Kidney (tissue), 14 donors: ENCODE measurements around the gene SIMC1. TPM values are rescaled to one million over a fixed set of nuclear protein-coding genes. Genes with fewer than 3 reads are reported as not detected.
"Not testable (repeated sequence)": the region's sequence is repeated elsewhere in the genome, so short reads cannot be mapped to it uniquely, and the experiment has no call there.

Experiments
- DNase-seq, 5 donors: peaks; one replicate each; pipeline ENCODE4 v3.0.0-alpha.2; 2013 to 2020
- FAIRE-seq: peaks from 2 replicates; lab custom pipeline; 2012; peaks lifted over from hg19 to GRCh38; lab: Jason Lieb, UNC
- H3K27ac ChIP-seq, 2 donors: one replicate each; pipeline ENCODE4 v1.7.0; 2013; ENCODE audit warnings: low read depth in 2 of 2, low read length in 2 of 2, inconsistent platforms in 1 of 2
- H3K27me3 ChIP-seq: one replicate; pipeline ENCODE4 v1.7.1; 2013; ENCODE audit warnings: low read length, inconsistent platforms; ENCODE audit not compliant: control insufficient read depth, insufficient read depth
- H3K36me3 ChIP-seq, 3 donors: one replicate each; pipeline versions ENCODE4 v1.7.0 to v1.7.1; 2013; ENCODE audit warnings: low read length in 3 of 3, control low read depth in 1 of 3, inconsistent platforms in 1 of 3; ENCODE audit not compliant: insufficient read depth in 3 of 3, control insufficient read depth in 2 of 3
- H3K4me1 ChIP-seq, 3 donors: one replicate each; pipeline versions ENCODE4 v1.7.0 to v1.7.1; 2013; ENCODE audit warnings: low read length in 3 of 3, inconsistent platforms in 1 of 3, low read depth in 1 of 3; ENCODE audit not compliant: control insufficient read depth in 2 of 3, insufficient read depth in 2 of 3
- H3K4me3 ChIP-seq, 3 donors: one replicate each; pipeline versions ENCODE4 v1.7.0 to v1.8.1; 2013; ENCODE audit warnings: low read length in 3 of 3, control low read depth in 1 of 3, inconsistent platforms in 1 of 3
- H3K9ac ChIP-seq, 3 donors: one replicate each; pipeline versions ENCODE4 v1.7.0 to v1.7.1; 2013; ENCODE audit warnings: low read length in 3 of 3, control low read depth in 1 of 3, inconsistent platforms in 1 of 3
- H3K9me3 ChIP-seq, 3 donors: one replicate each; pipeline versions ENCODE4 v1.7.0 to v1.7.1; 2013; ENCODE audit warnings: low read length in 3 of 3, control low read depth in 1 of 3, inconsistent platforms in 1 of 3; ENCODE audit not compliant: control insufficient read depth in 2 of 3, insufficient read depth in 1 of 3
- intact Hi-C: fragments of 100-400 bp; cut with DNase I; formaldehyde crosslinking; loops from one replicate; pipeline ENCODE4 v1.11.1; 2022
- polyA plus RNA-seq: library from polyadenylated mRNA; stranded (reverse); fragments of 350-450 nt; fragmentation: Illumina TruSeq; extraction: RNeasy Lipid Tissue Mini Kit (QIAGEN cat#74804); gene quantifications from one replicate; pipeline ENCODE4 v1.2.3, GENCODE V29; 2014; ENCODE audit warnings: low read depth, low replicate concordance; ENCODE audit not compliant: insufficient read depth
- total RNA-seq: library from RNA; stranded (reverse); fragmentation: NEBNext Ultra II Directional; extraction: Animal tissue kit (Norgen Biotek cat#: 25700); gene quantifications from one replicate; pipeline ENCODE4 v1.2.1, GENCODE V29; 2021
- TF ChIP-seq, protein P1 (sequence below): IDR thresholded peaks from 3 replicates; pipeline ENCODE4 v1.5.1; 2012; ENCODE audit warnings: mild to moderate bottlenecking, moderate library complexity, borderline replicate concordance; ENCODE audit not compliant: insufficient read depth; ENCODE audit errors: extremely low read depth
- donor health status: control.
- donor health status: control.
- donor health status: control.
- donor health status: control.
- donor health status: control.
- donor health status: DM: yes; HTN: yes; CAD: no.
- donor health status: Normal renal cell carcinoma (clear cell type).

SIMC1 gene
- total and polyA plus RNA-seq, 2 donors from 2014 or later, result 4.1 to 10.0 TPM

DNA sequence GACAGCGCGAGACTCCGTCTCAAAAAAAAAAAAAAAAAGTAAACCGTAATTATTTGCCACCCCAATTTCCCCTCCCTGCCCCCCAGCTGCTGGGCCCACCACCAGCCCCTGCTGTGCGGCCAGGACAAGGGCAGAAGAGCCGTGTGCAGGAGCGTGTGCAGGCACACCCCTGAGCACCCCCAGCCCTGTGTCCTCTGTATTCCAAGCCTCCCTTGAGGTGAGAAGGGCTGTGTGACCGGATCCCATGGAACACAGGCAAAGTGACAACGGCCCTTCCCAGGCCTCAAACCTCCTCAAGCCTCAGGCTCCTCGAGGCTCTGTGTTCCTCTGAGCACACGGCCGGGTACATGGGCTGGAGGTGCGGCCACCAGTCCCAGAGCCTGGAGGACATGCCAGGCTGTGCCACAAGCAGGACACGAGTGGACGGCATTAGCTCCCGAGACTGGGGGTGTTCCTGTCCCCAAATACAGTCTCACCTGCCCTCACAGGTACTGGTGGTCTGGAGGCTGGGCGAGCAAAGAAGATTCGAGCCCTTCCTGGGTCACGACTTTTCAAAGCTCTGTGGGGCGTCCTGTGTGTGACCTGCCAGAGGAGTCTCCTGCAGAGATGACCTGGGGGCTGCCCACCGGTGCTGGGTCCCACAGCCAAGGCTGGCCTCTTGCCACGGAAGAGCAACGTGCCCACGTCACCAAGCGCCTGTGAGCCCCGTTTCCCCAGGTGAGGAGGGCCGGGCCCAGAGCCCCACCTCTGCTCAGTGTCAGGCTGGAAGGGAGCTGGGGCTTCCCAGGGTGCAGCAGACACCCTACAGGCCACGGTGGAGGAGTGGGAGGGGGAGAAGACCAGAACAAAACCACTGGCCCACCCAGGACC lies 47.1 kb upstream of the SIMC1 start:
- no peaks in the 10 kb centered on the region for H3K9me3 ChIP-seq
- TF ChIP-seq, protein P1, sequence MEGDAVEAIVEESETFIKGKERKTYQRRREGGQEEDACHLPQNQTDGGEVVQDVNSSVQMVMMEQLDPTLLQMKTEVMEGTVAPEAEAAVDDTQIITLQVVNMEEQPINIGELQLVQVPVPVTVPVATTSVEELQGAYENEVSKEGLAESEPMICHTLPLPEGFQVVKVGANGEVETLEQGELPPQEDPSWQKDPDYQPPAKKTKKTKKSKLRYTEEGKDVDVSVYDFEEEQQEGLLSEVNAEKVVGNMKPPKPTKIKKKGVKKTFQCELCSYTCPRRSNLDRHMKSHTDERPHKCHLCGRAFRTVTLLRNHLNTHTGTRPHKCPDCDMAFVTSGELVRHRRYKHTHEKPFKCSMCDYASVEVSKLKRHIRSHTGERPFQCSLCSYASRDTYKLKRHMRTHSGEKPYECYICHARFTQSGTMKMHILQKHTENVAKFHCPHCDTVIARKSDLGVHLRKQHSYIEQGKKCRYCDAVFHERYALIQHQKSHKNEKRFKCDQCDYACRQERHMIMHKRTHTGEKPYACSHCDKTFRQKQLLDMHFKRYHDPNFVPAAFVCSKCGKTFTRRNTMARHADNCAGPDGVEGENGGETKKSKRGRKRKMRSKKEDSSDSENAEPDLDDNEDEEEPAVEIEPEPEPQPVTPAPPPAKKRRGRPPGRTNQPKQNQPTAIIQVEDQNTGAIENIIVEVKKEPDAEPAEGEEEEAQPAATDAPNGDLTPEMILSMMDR, result no peak
- no peak for FAIRE-seq
- H3K4me3 ChIP-seq, result no peak overlapping the region
- H3K36me3 ChIP-seq, result no peaks in the 10 kb centered on the region
- H3K4me1 ChIP-seq, result no peaks in the 10 kb centered on the region
- intact Hi-C loops, result no loop called here
- no peak overlapping the region for H3K9ac ChIP-seq
- no peak for DNase-seq
- H3K27ac ChIP-seq, result no peak overlapping the region
- H3K27me3 ChIP-seq, result no peaks in the 10 kb centered on the region

- H3K4me3 ChIP-seq, result no peak overlapping the region
- no peaks in the 10 kb centered on the region for H3K36me3 ChIP-seq
- no peak overlapping the region for H3K9ac ChIP-seq
- no peaks in the 10 kb centered on the region for H3K9me3 ChIP-seq
- H3K27me3 ChIP-seq, result no peaks in the 10 kb centered on the region
- H3K4me1 ChIP-seq, result no peaks in the 10 kb centered on the region
- no peak overlapping the region for H3K27ac ChIP-seq
- TF ChIP-seq, protein P1, result no peak
- intact Hi-C loops, result no loop called here
- DNase-seq (no peak), FAIRE-seq (no peak)
Measured at GRCh38 chr5:176192094-176192721, 46.0 kb upstream of the SIMC1 start.

- H3K36me3 ChIP-seq, H3K27me3 ChIP-seq, H3K9me3 ChIP-seq, H3K4me3 ChIP-seq, DNase-seq, FAIRE-seq, H3K4me1 ChIP-seq, intact Hi-C loops, H3K27ac ChIP-seq, H3K9ac ChIP-seq: not testable (repeated sequence)
Measured at GRCh38 chr5:176192722-176193117, 45.5 kb upstream of the SIMC1 start.

GRCh38 chr5:176193636-176194035 lies 44.6 kb upstream of the SIMC1 start:
- H3K4me1 ChIP-seq, H3K9me3 ChIP-seq, H3K36me3 ChIP-seq, DNase-seq, H3K4me3 ChIP-seq, H3K27ac ChIP-seq, FAIRE-seq, intact Hi-C loops, H3K27me3 ChIP-seq, H3K9ac ChIP-seq: not testable (repeated sequence)

GRCh38 chr5:176194238-176195083 lies 43.8 kb upstream of the SIMC1 start:
- FAIRE-seq, H3K4me3 ChIP-seq, H3K27ac ChIP-seq, H3K27me3 ChIP-seq, H3K4me1 ChIP-seq, H3K9me3 ChIP-seq, DNase-seq, intact Hi-C loops, H3K9ac ChIP-seq, H3K36me3 ChIP-seq: not testable (repeated sequence)

- intact Hi-C loops, H3K27me3 ChIP-seq, H3K4me3 ChIP-seq, H3K4me1 ChIP-seq, H3K36me3 ChIP-seq, H3K27ac ChIP-seq, DNase-seq, H3K9ac ChIP-seq, H3K9me3 ChIP-seq, FAIRE-seq: not testable (repeated sequence)
Measured at GRCh38 chr5:176195084-176195413, 43.2 kb upstream of the SIMC1 start.
